Muscle layer of duodenum (tissue), 2 donors: ENCODE results near the gene MDFI.

Experiments used
- H3K27ac ChIP-seq: one replicate; pipeline ENCODE4 v1.7.0; 2013; ENCODE audit warnings: mild to moderate bottlenecking, low read length
- H3K27me3 ChIP-seq: one replicate; pipeline ENCODE4 v1.7.0; 2013; ENCODE audit warnings: low read depth, mild to moderate bottlenecking, control low read depth, low read length
- H3K36me3 ChIP-seq, 2 donors: one replicate each; pipeline ENCODE4 v1.7.0; 2013; ENCODE audit warnings: low read length in 2 of 2, control low read depth in 1 of 2, mild to moderate bottlenecking in 1 of 2; ENCODE audit not compliant: insufficient read depth in 2 of 2, control insufficient read depth in 1 of 2
- H3K4me1 ChIP-seq, 2 donors: one replicate each; pipeline ENCODE4 v1.7.0; 2013; ENCODE audit warnings: low read length in 2 of 2, mild to moderate bottlenecking in 2 of 2, control low read depth in 1 of 2, moderate library complexity in 1 of 2; ENCODE audit not compliant: insufficient read depth in 2 of 2, control insufficient read depth in 1 of 2
- H3K4me3 ChIP-seq, 2 donors: one replicate each; pipeline ENCODE4 v1.7.0; 2013; ENCODE audit warnings: low read length in 2 of 2, low read depth in 1 of 2, mild to moderate bottlenecking in 1 of 2
- H3K9me3 ChIP-seq, 2 donors: one replicate each; pipeline ENCODE4 v1.7.0; 2013; ENCODE audit warnings: low read length in 2 of 2, control low read depth in 1 of 2, mild to moderate bottlenecking in 1 of 2; ENCODE audit not compliant: control insufficient read depth in 1 of 2
- donor health status: healthy.

Gene MDFI

DNA sequence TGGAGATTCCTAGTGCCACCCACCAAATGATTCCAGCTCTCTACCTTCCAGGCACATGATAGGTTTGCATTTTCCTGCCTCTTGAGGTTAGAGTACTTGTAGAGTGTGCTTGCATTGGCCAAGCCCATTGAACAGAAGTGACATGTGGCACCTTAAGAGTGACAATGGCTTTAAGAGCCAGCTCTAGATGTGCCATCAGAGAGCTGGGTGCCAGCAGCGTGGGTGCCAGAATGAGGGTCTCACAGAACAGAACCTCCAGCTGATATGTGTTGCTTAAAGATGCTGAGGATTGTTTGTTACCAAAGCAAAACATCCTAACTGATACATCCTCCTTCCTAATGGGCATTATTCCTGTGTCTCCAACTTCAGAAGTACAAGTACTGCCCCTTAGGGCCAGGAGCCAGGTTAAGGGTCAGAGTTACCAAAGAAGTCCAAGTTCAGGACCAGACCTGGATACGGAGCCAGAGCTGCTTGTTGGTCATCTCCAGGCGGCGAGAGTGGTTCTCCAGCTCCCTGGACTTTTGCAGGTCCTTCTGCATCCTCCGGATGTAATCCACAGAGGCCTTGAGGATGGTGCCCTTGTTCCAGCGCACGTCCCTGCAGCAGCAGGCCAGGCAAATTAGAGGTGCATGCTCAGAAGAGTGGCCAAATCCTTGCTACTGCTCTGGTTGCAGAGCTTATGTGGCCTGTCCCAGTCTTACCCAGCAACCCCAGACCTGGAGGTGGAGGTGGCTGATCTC, 47.5 kb downstream of the MDFI start:
- Histone ChIP-seq H3K4me3 (no peak overlapping the region), H3K9me3 (no peaks in the 10 kb centered on the region), H3K27me3 (no peaks in the 10 kb centered on the region), H3K27ac (no peak overlapping the region), H3K4me1 (peaks cover 0 to 38% of the 10 kb centered on the region in 2 donors), H3K36me3 (peaks cover 29 to 54% of the 10 kb centered on the region in 2 donors)

DNA sequence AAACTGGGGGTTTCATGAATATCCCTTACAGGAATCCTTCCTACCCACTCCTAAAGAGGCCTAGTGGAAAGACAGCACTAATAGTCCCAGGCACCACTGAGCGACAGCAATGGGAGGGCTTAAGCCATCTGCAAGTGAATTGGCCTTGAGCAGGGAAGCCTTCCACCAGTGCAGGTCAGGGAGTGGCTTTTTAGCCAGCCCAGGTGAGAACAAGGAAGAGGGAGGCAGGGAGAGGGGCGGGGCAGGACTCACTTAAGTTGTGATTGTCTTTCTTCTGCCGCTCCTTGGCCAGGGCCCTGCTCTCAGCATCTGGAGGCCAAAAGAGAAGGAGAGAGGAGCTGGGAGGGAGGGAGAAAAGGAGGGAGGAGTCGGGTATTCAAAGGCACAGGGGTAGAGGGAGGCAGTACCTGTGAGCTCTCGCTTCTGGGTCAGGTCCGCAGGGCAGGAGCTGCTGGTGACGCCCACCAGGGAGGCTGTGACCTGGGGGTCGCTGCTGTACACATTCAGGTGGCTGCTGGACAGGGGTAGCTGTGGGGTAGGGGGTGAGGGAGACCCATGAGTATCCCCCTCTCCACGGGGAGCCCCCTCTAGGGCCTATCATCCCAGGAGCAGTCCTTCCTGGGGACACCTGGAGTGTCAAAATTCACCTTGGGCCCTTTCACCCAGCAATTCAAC, 49.4 kb downstream of the MDFI start:
- peaks cover 0 to 29% of the 10 kb centered on the region in 2 donors for H3K4me1 ChIP-seq
- peaks cover 29 to 60% of the 10 kb centered on the region in 2 donors for H3K36me3 ChIP-seq
- H3K27me3 ChIP-seq: no peaks in the 10 kb centered on the region
- H3K4me3 ChIP-seq: no peak overlapping the region
- H3K27ac ChIP-seq: no peak overlapping the region
- H3K9me3 ChIP-seq: no peaks in the 10 kb centered on the region

DNA sequence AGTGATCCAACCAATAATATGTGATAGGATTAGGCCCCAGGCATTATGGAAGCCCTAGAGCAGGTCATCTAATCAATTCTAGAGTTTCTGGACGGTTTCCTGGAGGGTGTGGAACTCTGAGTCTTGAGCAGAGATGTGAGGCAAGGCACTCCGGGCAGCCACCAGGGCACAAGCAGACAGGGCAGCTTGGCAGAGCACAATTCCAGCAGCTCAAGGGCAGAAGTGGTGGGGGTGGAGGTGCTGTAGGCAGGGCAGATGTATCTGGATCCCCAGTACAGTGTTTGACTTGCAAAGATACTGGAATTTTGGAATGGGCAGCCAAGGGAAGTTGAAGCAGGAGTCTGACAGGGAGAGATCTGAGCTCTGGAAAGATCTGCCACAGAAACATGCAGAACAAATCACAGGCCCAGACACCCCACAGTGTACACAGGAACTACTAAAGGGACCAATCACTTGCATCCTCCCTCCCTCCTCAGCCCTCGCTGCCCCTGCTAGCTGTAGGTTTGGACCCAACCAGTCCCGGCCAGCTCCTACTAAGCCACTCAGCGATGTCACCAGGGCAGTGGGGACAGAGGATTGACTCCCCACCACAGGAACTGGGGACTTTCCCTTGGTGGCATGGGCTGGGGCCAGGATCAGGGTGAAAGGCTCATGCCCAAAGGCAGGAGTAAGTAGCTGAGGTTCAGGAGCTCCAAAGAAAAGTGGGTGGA, 50.1 kb downstream of the MDFI start:
- peaks cover 29 to 60% of the 10 kb centered on the region in 2 donors for H3K36me3 ChIP-seq
- no peaks in the 10 kb centered on the region for H3K9me3 ChIP-seq
- H3K4me3 ChIP-seq: no peak overlapping the region
- H3K4me1 ChIP-seq: peaks cover 0 to 21% of the 10 kb centered on the region in 2 donors
- no peaks in the 10 kb centered on the region for H3K27me3 ChIP-seq
- no peak overlapping the region for H3K27ac ChIP-seq

DNA sequence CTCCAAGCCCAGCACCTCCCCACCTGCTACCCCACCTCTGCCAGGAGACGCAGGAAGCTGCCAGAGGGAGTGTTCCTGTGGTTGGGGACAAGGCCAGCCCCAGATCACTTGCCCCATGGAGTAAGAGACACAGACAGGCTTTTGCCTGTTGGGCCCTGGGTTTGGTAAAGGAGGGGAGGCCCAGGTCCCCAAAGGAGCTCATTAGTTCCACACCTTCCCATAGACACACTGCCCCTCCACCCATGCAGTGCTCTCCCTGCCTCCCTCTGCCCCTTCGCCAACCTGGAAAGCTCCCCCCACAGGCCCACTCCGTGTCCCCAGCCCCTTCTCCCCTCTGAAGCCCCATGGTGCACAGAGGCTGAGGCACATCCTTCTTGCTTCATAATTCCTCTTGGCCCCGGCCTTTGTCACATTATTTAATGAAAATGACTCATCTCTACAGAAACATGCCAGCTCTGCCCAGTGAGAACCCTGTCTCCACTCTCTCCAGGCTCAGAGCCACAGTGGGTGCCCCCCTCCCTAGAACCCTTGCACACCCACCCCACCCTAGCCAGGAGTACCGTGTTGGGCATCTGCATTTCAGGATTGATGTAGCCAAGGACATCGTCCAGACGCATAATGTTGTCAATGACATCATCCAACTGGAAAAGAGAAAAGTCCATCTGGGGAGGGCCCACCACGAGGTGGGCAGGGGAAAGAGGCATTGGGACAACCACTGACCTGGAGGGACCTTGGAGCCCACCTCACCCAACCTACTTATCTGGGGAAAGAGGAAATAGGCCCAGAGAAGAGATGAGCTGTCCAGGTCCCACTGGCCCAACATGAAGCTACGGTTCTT, 51.1 kb downstream of the MDFI start:
- Histone ChIP-seq H3K27ac (no peak overlapping the region), H3K4me3 (no peak overlapping the region), H3K9me3 (no peaks in the 10 kb centered on the region), H3K27me3 (no peaks in the 10 kb centered on the region), H3K36me3 (peaks cover 29 to 55% of the 10 kb centered on the region in 2 donors), H3K4me1 (peaks cover 0 to 15% of the 10 kb centered on the region in 2 donors)

DNA sequence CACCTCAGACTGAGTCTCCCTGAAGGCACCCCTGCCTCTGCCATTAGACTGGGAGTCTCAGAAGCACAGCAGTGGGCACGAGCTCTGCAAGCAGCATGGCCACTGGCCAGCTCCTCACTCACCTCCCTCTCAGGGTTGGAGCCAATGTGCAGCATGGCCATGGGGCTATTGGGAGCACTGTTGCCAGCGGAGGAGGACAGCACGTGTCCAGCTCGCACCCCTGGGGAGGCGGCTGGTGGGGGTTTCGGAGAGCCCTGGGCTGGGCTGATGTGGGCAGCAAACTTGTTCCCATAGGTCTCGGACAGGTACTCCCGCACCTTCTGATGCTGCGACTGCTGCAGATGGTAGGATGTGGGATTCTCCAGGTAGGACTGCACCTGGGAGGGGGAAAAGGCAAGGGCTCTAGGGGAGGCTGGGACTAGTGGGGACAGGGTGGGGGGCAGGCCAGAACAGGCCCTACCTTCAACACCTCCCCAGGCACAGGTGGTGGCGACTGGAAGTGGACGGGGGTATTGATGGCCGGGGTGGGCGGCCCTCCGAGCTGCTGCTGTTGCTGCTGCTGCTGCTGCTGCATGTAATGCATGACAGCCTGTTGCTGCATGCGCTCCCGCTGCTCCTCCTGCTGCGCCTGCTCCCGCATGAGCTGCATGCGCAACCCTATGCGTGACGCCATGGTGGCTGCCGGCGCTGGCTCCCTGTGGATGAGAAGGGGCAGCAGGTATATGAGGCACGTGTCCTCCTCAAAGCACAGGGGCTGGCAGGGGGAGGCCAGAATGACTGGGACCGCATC, 52.5 kb downstream of the MDFI start:
- Histone ChIP-seq H3K27ac (no peak overlapping the region), H3K4me3 (no peak overlapping the region), H3K4me1 (peaks cover 0 to 15% of the 10 kb centered on the region in 2 donors), H3K36me3 (peaks cover 24 to 42% of the 10 kb centered on the region in 2 donors), H3K27me3 (no peaks in the 10 kb centered on the region), H3K9me3 (no peaks in the 10 kb centered on the region)

DNA sequence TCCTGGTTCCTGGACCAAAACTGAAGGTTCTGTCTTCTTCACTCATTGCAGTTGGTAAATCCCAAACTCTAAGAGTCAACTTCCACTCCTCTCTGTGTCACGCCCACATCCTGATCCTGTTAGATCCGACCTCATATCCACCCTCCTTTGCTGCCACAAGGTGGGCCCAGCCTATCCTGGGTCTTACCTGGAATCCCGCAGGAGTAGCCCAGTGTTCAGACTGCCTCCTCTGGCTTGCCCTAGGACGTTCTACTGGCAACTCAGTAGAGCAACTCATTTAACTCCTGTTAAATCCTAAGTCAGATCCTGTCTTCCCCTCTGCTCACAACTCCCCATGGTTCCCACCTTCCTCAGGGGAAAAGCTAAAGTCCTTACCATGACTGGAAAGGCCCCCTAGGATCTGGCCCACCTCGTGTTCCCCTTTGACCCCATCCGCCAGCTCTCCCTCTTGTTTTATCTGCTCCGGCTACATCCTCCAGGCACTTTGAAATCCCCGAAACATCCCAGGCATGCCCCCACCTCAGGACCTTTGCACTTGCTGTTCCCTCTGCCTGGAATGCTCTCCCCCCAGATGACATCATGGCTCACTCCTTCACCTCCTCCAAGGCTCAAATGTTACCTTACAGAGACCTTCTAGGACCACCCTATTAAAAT, 53.3 kb downstream of the MDFI start:
- no peak overlapping the region for H3K4me3 ChIP-seq
- H3K36me3 ChIP-seq: peaks cover 21 to 36% of the 10 kb centered on the region in 2 donors
- H3K27me3 ChIP-seq: no peaks in the 10 kb centered on the region
- no peaks in the 10 kb centered on the region for H3K9me3 ChIP-seq
- peaks cover 0 to 15% of the 10 kb centered on the region in 2 donors for H3K4me1 ChIP-seq
- H3K27ac ChIP-seq: no peak overlapping the region

DNA sequence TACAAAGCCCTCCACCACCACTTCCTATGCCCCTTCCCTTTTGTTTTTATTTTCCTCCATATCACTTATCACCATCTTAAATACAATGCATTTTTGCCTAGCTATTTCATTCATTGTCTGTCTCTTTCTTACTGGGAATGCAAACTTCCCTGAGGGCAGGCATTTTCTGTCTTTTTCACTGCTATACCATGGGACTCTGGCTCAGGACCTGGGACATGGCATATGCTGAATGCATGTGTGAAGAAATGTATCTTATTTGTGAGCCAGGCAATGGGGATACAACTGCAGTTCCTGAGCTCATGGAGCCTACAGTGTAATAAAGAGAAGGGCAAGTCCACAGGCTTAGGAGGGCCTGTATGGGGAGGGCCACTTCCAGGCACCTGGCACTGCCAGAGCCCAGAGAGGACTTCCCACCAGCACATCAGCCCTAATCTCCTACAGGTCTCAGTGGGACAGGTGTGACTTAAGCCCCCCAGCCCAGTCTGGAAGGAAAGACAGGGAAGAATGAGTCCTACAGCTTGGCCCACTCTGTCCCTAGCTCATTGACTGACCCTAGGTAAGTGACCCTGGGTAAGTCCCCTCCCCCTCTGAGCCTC, 53.9 kb downstream of the MDFI start:
- no peaks in the 10 kb centered on the region for H3K27me3 ChIP-seq
- H3K36me3 ChIP-seq: peaks cover 15 to 30% of the 10 kb centered on the region in 2 donors
- peaks cover 0 to 15% of the 10 kb centered on the region in 2 donors for H3K4me1 ChIP-seq
- H3K27ac ChIP-seq: no peak overlapping the region
- H3K4me3 ChIP-seq: no peak overlapping the region
- H3K9me3 ChIP-seq: no peaks in the 10 kb centered on the region

DNA sequence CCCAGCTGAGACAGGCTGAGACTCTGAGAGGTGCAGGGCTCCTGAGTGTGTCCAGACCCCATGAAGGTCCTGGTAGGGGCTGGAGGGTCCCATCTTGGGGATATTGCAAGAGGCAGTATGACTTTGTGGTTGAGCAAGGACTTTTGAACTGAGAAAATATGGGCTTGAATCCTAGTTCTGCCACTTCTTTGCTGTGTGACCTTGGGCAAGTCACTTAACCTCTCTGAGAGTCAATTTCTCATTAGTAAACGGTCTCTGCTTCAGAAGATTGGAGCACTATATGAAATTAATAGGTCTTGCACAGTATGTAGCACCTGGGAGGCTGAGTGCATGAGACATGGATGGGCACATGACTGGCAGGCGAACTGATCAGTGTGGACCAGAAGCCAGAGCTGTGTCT, 54.5 kb downstream of the MDFI start:
- Histone ChIP-seq H3K4me3 (no peak overlapping the region), H3K36me3 (peaks cover 13 to 25% of the 10 kb centered on the region in 2 donors), H3K27me3 (no peaks in the 10 kb centered on the region), H3K27ac (no peak overlapping the region), H3K9me3 (no peaks in the 10 kb centered on the region), H3K4me1 (peaks cover 0 to 15% of the 10 kb centered on the region in 2 donors)

DNA sequence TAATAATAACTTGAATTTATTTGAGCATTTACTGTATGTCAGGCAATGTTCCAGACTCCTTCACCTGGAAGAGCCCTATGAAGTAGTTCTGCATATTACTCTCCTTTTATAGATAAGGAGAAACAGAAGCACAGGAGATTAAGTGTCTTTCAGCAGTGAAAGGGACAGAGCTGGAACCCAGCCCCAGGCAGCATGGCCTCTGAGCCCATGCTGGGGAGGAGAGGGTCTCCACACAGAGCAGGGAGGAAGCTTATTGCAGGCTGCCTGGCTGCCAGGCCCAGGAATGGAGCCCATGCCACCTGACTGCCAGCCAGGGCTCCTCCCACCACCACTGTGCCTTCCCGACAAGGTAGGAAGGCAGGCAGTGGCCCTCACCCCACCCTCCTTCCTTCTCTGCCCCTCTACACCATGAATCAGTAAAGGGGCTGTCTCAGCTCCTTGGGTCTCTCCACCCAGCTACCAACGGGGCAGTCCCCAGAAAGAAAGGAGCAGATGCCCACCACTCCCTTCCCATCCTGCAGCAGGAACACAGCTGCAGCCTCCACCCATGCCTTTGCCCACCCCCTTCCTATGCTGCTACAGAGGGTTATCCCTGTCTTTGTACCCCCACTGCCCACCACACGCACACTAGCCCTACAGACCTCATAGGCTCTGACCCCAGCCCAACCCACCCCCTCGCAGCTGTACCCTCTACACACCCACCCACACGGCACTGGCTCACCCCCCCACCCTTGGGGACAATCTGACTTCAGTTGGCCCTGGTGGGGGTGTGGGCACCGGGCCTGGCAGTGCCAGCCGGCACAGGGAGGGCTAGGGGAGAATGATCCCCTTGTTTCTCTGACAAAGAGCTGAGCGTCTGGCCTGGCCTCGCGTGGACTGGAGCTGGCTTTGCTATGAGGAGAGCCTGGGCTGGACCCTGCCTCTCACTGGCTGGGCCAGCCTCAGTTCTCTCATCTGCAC, 55.3 kb downstream of the MDFI start:
- H3K9me3 ChIP-seq: no peaks in the 10 kb centered on the region
- H3K27me3 ChIP-seq: no peaks in the 10 kb centered on the region
- no peak overlapping the region for H3K27ac ChIP-seq
- no peak overlapping the region for H3K4me3 ChIP-seq
- H3K36me3 ChIP-seq: peaks cover 13 to 28% of the 10 kb centered on the region in 2 donors
- H3K4me1 ChIP-seq: peaks cover 0 to 10% of the 10 kb centered on the region in 2 donors
